ENCODE measurements around the gene PRKCA.
A peak's percentile ranks its signal among the peaks of the same experiment; 100 is the strongest.
"Not testable (repeated sequence)": the region's sequence is repeated elsewhere in the genome, so short reads cannot be mapped to it uniquely, and the experiment has no call there.

Gene PRKCA

GRCh38 chr17:66702106-66702936 lies 399.9 kb downstream of the PRKCA start:
- peak; percentile 82 for DNase-seq

DNA sequence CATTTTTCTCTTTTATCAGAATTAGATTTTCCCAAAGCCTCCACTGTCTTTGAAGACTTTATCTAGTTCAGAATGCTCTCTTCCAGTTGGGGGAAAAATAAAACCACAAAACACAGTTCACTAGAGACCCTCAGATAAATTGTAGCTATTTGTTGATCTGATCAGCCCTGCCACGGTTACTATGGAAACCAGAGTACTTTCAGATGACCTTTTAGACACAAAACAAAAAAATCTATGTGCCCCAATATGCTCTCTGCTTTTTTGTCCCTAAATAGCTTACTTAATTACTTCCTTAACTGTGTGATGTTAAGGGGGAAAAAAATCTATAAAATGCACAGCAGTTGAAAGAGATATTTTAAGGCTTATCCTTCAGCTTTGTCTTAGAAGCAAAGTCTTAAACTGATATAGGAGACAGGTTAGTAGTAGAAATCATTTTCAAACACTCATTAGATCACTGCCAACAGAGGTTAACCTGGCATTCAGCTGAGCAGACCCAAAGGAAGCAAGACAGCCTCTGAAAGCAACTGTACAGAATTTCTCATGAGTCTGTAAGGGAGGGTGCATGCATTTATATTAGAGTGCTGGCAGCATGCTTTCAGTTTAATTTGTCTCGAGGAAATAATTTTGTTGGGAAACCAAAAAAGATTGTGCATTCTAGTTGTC lies 402.6 kb downstream of the PRKCA start:
- DNase-seq = peak; percentile 9

GRCh38 chr17:66706851-66707450 lies 404.5 kb downstream of the PRKCA start:
- no peak for DNase-seq

- DNase-seq = no peak
Measured at GRCh38 chr17:66711401-66711800, 409.0 kb downstream of the PRKCA start.

DNA sequence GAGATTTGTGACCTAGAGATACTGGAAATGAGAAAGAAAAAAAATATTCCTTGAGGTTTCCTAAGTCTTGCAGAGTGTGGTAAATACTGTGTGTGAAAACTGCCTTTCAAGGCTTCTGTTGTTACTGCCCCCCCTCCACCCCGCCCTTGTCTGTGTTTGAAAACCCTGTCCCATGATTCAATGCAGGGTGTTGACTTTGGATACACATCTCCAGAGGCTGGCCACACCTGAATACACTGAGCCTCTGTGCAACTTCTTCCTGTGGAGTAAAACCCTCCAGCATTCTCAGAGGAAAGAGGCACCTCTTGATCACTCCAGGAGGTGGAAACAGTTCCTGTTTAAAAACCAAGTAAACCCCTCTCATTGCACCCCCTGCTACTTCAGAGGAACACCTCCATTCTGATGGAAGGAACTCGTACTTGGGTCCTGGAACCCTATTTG lies 409.5 kb downstream of the PRKCA start:
- DNase-seq = peak; percentile 67

DNA sequence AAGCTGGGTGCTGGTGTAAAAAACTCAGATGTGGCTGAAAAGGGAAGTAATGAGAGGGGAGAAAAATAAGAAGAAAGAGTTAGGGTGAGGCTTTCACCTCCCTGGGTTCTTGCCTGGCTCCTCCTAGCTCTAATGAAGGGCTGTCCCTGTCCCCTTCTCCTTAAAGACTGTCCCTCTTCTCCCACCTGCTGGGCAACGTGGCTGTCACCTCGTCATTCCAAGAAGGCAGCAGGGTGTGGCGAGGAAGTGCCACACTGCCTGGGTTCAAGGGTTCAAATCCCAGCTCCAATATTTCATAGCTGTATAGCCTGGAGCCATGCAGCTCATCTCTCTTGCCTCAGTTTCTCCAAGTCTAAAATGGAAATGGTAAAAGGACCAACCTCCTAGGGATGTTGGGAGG lies 410.0 kb downstream of the PRKCA start:
- peak; percentile 5 for DNase-seq

DNA sequence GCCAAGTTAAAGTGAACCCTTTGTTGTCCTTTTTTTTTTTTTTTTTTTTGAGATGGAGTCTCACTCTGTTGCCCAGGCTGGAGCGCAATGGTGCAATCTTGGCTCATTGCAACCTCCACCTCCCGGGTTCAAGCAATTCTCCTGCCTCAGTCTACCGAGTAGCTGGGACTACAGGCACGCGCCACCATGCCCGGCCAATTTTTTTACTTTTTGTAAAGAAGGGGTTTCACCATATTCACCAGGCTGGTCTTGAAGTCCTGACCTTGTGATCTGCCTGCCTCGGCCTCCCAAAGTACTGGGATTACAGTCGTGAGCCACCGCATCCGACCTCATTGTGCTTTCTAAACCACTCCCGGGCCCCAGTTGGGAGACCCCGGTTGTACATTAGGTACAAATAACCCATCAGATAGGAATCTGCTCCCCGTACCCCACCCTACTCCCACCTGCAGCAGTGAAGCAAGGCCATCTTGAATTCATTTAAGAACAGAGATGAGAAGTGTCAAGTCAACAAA lies 410.7 kb downstream of the PRKCA start:
- DNase-seq = not testable (repeated sequence)

DNA sequence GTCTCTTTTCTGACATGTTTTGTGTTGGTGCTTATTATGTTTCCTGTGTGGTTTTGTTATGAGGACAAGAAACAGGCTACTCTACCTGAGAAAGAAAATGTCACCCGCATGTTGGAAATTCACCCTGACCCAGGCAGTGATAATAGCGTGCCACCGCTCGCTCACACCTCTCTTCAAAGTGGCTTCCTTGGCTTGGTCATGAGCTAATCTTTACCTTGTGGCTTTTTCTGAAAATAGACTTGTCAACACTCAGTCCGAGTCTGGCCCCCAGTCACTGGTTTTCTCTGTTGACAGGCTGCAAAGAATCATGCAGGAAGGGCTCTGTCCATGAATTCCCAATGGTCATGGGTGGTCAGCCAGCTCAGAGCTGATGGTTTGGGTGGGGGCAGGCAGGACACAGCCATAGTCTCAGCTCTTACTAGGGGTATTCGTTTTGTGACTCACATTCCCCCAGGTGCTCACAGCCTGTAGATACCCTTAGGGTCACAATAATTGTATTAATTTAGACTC lies 411.2 kb downstream of the PRKCA start:
- no peak for DNase-seq

GRCh38 chr17:66714046-66715023 lies 411.9 kb downstream of the PRKCA start:
- no peak for DNase-seq

- DNase-seq = no peak
Measured at GRCh38 chr17:66715076-66715675, 412.8 kb downstream of the PRKCA start.

DNA sequence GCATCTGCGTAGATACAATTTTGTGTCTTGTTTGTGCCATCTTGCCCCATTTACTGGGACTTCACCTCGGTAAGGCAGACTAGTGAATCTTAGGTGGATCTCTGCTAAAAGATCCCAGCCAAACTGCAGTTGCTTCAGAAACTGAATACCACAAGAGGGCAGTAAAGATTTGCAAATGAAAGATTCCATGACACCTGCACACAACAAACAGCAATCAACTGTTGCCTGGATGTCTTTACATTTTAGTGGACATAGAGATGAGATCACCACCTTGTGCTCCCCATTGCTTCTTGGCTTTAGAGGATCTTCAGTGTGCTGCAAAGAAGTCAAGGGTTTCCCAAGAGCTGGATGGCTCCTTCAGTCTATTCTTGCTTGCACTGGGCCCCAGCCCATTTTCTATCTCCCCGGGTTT lies 413.3 kb downstream of the PRKCA start:
- DNase-seq = peak; percentile 89

GRCh38 chr17:66716236-66717026 lies 414.0 kb downstream of the PRKCA start:
- peak; percentile 15 for DNase-seq

- peak; percentile 56 for DNase-seq
Measured at GRCh38 chr17:66717641-66718058, 415.2 kb downstream of the PRKCA start.

DNA sequence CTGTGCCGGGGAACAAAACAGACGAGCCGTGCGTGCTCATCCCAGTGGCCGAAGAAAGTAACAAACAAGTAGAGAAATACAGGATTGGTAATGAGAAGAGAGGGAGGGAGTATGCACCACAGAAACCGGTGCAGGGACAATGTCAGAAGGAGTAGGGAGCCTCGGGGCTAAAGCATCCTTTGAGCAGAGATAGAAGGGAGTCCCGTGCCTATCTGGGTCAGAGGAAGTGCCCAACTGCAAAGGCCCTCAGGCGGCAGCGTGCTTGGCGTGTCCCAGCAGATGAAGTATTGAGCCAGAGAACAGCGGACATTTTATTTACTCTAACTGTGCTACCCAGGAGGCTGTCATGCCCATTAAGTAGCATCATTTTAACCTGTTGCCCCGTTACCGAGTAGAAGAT lies 417.6 kb downstream of the PRKCA start:
- DNase-seq = no peak

GRCh38 chr17:66720567-66720966 lies 418.2 kb downstream of the PRKCA start:
- DNase-seq = no peak

- no peak for DNase-seq
Measured at GRCh38 chr17:66722341-66722740, 419.9 kb downstream of the PRKCA start.

DNA sequence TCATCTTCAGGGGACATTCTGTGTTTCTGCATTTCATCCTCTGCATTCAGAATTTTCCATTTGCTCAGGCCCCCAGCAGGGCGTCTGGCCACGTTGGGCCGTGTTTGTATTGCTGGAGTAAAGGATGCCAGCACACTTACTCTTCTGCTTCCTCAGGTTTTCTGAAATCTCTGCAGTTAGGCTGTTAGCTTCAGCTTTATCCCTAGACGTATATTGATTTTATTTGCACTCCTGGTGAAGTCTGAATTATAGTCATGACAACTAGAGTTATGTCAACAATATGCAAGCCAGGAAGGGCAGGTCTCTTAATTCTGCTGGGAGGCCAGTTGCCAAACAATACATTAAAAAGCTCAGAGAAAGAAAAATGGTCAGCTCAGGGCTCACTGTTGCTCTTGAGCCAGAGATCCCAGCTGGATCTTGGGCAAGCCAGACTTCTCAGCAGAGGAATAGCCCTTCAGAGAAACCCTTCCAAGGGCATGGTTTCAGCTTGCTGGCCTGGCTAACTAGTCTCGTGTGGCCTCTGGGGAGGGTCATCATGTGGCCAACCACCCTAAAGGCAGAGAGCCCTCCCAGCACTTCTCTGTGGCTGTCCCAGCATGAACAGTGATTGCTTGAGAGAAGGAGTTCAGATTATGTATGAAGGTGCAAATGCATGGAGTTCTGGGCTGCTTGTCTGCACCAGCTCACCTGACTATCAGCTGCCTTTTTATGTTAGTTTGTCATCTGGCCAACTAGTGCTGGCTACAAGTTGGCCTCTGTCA lies 422.3 kb downstream of the PRKCA start:
- peak; percentile 60 for DNase-seq

DNA sequence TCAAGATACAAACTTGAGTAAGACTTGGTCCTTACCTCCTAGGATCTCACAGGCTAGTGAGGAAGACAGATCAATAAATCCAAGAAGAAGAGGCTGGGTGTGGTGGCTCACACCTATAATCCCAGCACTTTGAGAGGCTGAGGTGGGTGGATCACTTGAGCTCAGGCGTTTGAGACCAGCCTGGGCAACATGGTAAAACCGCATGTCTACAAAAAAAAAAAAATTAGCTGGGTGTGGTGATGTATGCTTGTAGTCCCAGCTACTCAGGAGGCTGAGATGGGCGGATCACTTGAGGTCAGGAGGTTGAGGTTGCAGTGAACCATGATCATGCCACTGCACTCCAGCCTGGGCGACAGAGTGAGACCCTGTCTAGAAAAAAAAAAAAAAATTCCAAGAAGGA lies 423.0 kb downstream of the PRKCA start:
- not testable (repeated sequence) for DNase-seq

DNA sequence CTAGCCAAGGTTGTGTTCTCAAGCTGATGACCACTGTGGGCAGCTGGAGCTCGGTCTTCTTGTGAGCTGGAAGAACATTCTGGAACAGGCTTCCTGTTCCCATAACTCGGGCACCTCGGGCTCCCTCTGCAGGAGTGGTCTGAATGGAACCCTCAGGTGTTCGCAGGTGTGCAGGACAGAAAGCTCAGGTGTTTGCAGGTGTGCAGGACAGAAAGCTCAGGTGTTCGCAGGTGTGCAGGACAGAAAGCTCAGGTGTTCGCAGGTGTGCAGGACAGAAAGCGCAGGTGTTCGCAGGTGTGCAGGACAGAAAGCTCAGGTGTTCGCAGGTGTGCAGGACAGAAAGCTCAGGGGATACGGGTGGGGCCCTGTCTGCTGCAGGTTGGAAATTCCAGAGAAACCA lies 423.5 kb downstream of the PRKCA start:
- peak; percentile 9 for DNase-seq

DNA sequence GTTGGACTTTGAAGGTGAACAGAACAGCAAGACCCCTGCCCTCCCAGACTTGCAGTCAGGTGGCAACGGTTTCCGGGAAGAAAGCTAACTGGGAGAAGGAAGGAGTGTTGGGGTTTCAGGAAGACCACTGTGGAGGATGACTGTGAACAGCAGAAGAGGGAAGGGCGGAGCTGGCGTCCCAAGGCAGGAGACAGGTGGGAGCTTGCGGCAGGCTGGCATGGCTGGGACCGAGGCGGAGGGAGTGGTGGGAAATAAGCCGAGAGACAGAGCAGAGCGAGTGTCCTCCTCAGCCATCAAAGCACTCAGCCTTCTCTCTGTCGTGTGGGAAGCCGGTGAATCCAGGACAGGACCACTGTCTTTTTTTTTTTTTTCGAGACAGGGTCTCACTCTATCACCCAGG lies 424.0 kb downstream of the PRKCA start:
- no peak for DNase-seq

Data from DMS53 (cell line).